ENCODE measurements around the gene SLC35A2.

The SLC35A2 gene

GRCh38 chrX:48911412-48912182 is at the start of gene SLC35A2:
Gene SLC35A2, minus strand, starts transcription at chrX:48911646. Its CDS starts 10 bp downstream, at chrX:48911636.
- Mint-ChIP-seq H3K27me3 (no peaks in the 10 kb centered on the region), H3K9me3 (no peaks in the 10 kb centered on the region), H3K36me3 (ENCODE audit: low read depth) (peaks cover 61% of the 10 kb centered on the region), H3K27ac (peak within 1 kb of the TSS; percentile 91), H3K4me1 (ENCODE audit: low read depth) (peaks cover 40% of the 10 kb centered on the region), H3K4me3 (peak within 1 kb of the TSS; percentile 97)
- intact Hi-C loops (cut with micrococcal nuclease) = no loop called here

- Mint-ChIP-seq H3K4me1 (ENCODE audit: low read depth) (peaks cover 28% of the 10 kb centered on the region), H3K27me3 (no peaks in the 10 kb centered on the region), H3K36me3 (ENCODE audit: low read depth) (peaks cover 21% of the 10 kb centered on the region), H3K4me3 (no peak overlapping the region), H3K27ac (peak overlapping the region; percentile 60), H3K9me3 (no peaks in the 10 kb centered on the region)
- intact Hi-C loops (cut with micrococcal nuclease) = no loop called here
Observed at GRCh38 chrX:48960291-48960690, 48.8 kb upstream of the SLC35A2 start.

- H3K4me1 Mint-ChIP-seq (ENCODE audit: low read depth) = peaks cover 41% of the 10 kb centered on the region
- H3K4me3 Mint-ChIP-seq = peak overlapping the region; percentile 98
- H3K36me3 Mint-ChIP-seq (ENCODE audit: low read depth) = peaks cover 33% of the 10 kb centered on the region
- intact Hi-C loops (cut with micrococcal nuclease) = loop anchor here (2.0 to 5.0 kb wide), 3 partner anchors 44 to 82 kb away; partner anchors contain the start of genes GRIPAP1, PQBP1 and TIMM17B
- H3K9me3 Mint-ChIP-seq = no peaks in the 10 kb centered on the region
- H3K27me3 Mint-ChIP-seq = no peaks in the 10 kb centered on the region
- peak overlapping the region; percentile 100 for H3K27ac Mint-ChIP-seq
Observed at GRCh38 chrX:48958635-48959094, 47.2 kb upstream of the SLC35A2 start.

- Mint-ChIP-seq H3K27me3 (no peaks in the 10 kb centered on the region), H3K27ac (peak overlapping the region; percentile 100), H3K36me3 (ENCODE audit: low read depth) (peaks cover 37% of the 10 kb centered on the region), H3K4me1 (ENCODE audit: low read depth) (peaks cover 47% of the 10 kb centered on the region), H3K4me3 (peak overlapping the region; percentile 98), H3K9me3 (no peaks in the 10 kb centered on the region)
- intact Hi-C loops (cut with micrococcal nuclease) = loop anchor here (2.0 to 5.0 kb wide), 3 partner anchors 45 to 83 kb away; partner anchors contain the start of genes GRIPAP1, PQBP1 and TIMM17B
Observed at GRCh38 chrX:48957827-48958634, 46.6 kb upstream of the SLC35A2 start.

- H3K4me1 Mint-ChIP-seq (ENCODE audit: low read depth) = peaks cover 53% of the 10 kb centered on the region
- no peaks in the 10 kb centered on the region for H3K27me3 Mint-ChIP-seq
- peaks cover 37% of the 10 kb centered on the region for H3K36me3 Mint-ChIP-seq (ENCODE audit: low read depth)
- peak within 1 kb of the TSS; percentile 100 for H3K27ac Mint-ChIP-seq
- H3K9me3 Mint-ChIP-seq = no peaks in the 10 kb centered on the region
- intact Hi-C loops (cut with micrococcal nuclease) = loop anchor here (5.0 kb wide), 1 partner anchor 60 kb away; the partner anchor contains the start of genes PQBP1 and TIMM17B
- H3K4me3 Mint-ChIP-seq = peak within 1 kb of the TSS; percentile 98
Observed at GRCh38 chrX:48957477-48957826, 46.0 kb upstream of the SLC35A2 start, which contains the start of gene OTUD5. Gene OTUD5, minus strand, starts transcription at chrX:48957607. Its CDS starts 37 bp downstream, at chrX:48957570.

- no peaks in the 10 kb centered on the region for H3K9me3 Mint-ChIP-seq
- peak overlapping the region; percentile 74 for H3K4me3 Mint-ChIP-seq
- peak overlapping the region; percentile 58 for H3K27ac Mint-ChIP-seq
- peaks cover 57% of the 10 kb centered on the region for H3K4me1 Mint-ChIP-seq (ENCODE audit: low read depth)
- H3K36me3 Mint-ChIP-seq (ENCODE audit: low read depth) = peaks cover 37% of the 10 kb centered on the region
- intact Hi-C loops (cut with micrococcal nuclease) = loop anchor here (5.0 kb wide), 1 partner anchor 60 kb away; the partner anchor contains the start of genes PQBP1 and TIMM17B
- no peaks in the 10 kb centered on the region for H3K27me3 Mint-ChIP-seq
Observed at GRCh38 chrX:48956728-48957414, 45.4 kb upstream of the SLC35A2 start.

GRCh38 chrX:48948589-48948988 is 37.1 kb upstream of the SLC35A2 start:
- Mint-ChIP-seq H3K27ac (no peak overlapping the region), H3K9me3 (no peaks in the 10 kb centered on the region), H3K27me3 (no peaks in the 10 kb centered on the region), H3K36me3 (ENCODE audit: low read depth) (peaks cover 56% of the 10 kb centered on the region), H3K4me1 (ENCODE audit: low read depth) (peaks cover 37% of the 10 kb centered on the region), H3K4me3 (no peak overlapping the region)
- intact Hi-C loops (cut with micrococcal nuclease) = loop anchor here (5.0 kb wide), 1 partner anchor 46 kb away; no protein-coding TSS in a partner anchor

GRCh38 chrX:48945517-48946348 is 34.3 kb upstream of the SLC35A2 start:
- Mint-ChIP-seq H3K27me3 (no peaks in the 10 kb centered on the region), H3K9me3 (no peaks in the 10 kb centered on the region), H3K36me3 (ENCODE audit: low read depth) (peaks cover 76% of the 10 kb centered on the region), H3K4me1 (ENCODE audit: low read depth) (peaks cover 39% of the 10 kb centered on the region), H3K27ac (no peak overlapping the region), H3K4me3 (no peak overlapping the region)
- intact Hi-C loops (cut with micrococcal nuclease) = loop anchor here (5.0 kb wide), 1 partner anchor 43 kb away; no protein-coding TSS in a partner anchor

- no peaks in the 10 kb centered on the region for H3K9me3 Mint-ChIP-seq
- H3K4me3 Mint-ChIP-seq = no peak overlapping the region
- no peaks in the 10 kb centered on the region for H3K27me3 Mint-ChIP-seq
- H3K27ac Mint-ChIP-seq = no peak overlapping the region
- intact Hi-C loops (cut with micrococcal nuclease) = no loop called here
- H3K4me1 Mint-ChIP-seq (ENCODE audit: low read depth) = peaks cover 60% of the 10 kb centered on the region
- H3K36me3 Mint-ChIP-seq (ENCODE audit: low read depth) = peaks cover 78% of the 10 kb centered on the region
Observed at GRCh38 chrX:48942895-48943294, 31.4 kb upstream of the SLC35A2 start.

GRCh38 chrX:48940404-48940955 is 29.0 kb upstream of the SLC35A2 start:
- Mint-ChIP-seq H3K4me3 (no peak overlapping the region), H3K27me3 (no peaks in the 10 kb centered on the region), H3K4me1 (ENCODE audit: low read depth) (peaks cover 71% of the 10 kb centered on the region), H3K9me3 (no peaks in the 10 kb centered on the region), H3K36me3 (ENCODE audit: low read depth) (peaks cover 77% of the 10 kb centered on the region), H3K27ac (no peak overlapping the region)
- intact Hi-C loops (cut with micrococcal nuclease) = no loop called here

GRCh38 chrX:48939524-48940228 is 28.2 kb upstream of the SLC35A2 start:
- Mint-ChIP-seq H3K9me3 (no peaks in the 10 kb centered on the region), H3K27ac (peak overlapping the region; percentile 88), H3K4me1 (ENCODE audit: low read depth) (peaks cover 79% of the 10 kb centered on the region), H3K36me3 (ENCODE audit: low read depth) (peaks cover 85% of the 10 kb centered on the region), H3K27me3 (no peaks in the 10 kb centered on the region), H3K4me3 (no peak overlapping the region)
- intact Hi-C loops (cut with micrococcal nuclease) = no loop called here

All from dendritic cell treated with granulocyte-macrophage colony-stimulating factor and Interleukin-4, amounts not matched to agents 40 ng/mL and 50 ng/mL, for 4 days (primary cell).